ENCODE data around the gene SARS1.

SARS1 gene

GRCh38 chr1:109243221-109243620 lies 29.5 kb downstream of the SARS1 start:
- Histone ChIP-seq H3K4me1 (ENCODE audit: insufficient read depth, poor library complexity, severe bottlenecking) (peaks cover 22% of the 10 kb centered on the region), H3K4me3 (ENCODE audit: severe bottlenecking) (no peak overlapping the region), H3K9me3 (ENCODE audit: severe bottlenecking) (no peaks in the 10 kb centered on the region), H3K36me3 (ENCODE audit: low read depth) (peaks cover 10% of the 10 kb centered on the region), H3K27me3 (ENCODE audit: insufficient read depth, poor library complexity, severe bottlenecking) (no peaks in the 10 kb centered on the region), H3K27ac (ENCODE audit: poor library complexity, severe bottlenecking) (no peak overlapping the region)
- no peak for ATAC-seq (ENCODE audit: low read depth)
- DNase-seq (ENCODE audit: low spot score): no peak
- TF ChIP-seq CTCF (IDR thresholded peaks at IDR 0.05; ENCODE audit: poor library complexity, severe bottlenecking): no peak

DNA sequence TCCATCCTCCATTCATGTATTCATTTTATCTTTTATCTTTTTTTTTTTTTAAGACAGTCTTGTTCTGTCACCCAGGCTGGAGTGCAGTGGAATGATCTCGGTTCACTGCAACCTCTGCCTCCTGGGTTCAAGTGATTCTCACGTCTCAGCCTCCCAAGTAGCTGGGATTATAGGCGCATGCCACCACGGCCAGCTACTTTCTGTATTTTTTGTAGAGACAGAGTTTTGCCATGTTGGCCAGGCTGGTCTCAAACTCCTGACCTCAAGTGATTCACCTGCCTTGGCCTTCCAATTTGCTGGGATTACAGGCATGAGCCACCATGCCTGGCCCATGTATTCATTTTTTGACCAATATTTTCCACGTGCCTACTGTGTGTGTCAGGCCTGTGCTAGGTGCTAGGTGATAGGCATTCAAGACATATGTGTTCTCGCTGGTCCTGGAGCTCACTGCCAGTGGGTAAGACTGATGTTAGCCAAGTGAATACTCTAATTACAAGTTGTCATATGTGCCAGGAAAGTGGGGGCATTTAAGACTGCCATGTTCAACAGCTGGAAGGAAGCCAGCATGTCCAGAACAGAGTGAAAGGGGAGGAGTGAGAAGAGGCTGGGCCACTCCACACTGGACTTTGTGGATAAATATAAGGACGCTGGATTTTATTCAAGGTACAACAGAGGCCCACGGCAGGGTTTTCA lies 30.3 kb downstream of the SARS1 start:
- ATAC-seq (ENCODE audit: low read depth) (no peak), DNase-seq (ENCODE audit: low spot score) (no peak)
- peaks cover 2% of the 10 kb centered on the region for H3K36me3 ChIP-seq (ENCODE audit: low read depth)
- TF ChIP-seq CTCF (IDR thresholded peaks at IDR 0.05; ENCODE audit: poor library complexity, severe bottlenecking): no peak
- H3K4me3 ChIP-seq (ENCODE audit: severe bottlenecking): no peak overlapping the region
- no peak overlapping the region for H3K27ac ChIP-seq (ENCODE audit: poor library complexity, severe bottlenecking)
- H3K4me1 ChIP-seq (ENCODE audit: insufficient read depth, poor library complexity, severe bottlenecking): peaks cover 21% of the 10 kb centered on the region
- H3K27me3 ChIP-seq (ENCODE audit: insufficient read depth, poor library complexity, severe bottlenecking): no peaks in the 10 kb centered on the region
- no peaks in the 10 kb centered on the region for H3K9me3 ChIP-seq (ENCODE audit: severe bottlenecking)

DNA sequence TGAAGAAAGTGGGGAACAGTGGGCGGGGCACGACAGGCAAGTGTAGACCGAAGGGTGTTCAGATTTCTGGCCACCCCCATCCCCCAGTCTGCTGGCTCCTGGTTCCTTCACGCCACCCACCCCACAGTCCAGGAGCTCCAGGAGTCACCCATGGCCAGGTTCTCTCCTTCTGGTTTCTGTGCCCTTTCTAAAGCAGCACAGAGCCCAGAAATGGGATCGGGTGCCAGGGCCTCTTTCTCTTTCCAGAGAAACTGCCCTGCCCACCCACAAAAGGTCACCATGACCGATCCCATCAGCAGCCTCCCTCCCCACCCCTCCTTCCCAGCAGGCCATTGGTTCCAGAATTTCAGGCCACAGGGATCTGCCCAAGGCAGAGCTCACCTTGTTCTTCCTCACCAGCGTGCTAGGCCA lies 32.4 kb downstream of the SARS1 start:
- H3K4me3 ChIP-seq (ENCODE audit: severe bottlenecking): no peak overlapping the region
- H3K36me3 ChIP-seq (ENCODE audit: low read depth): 0 out of 2 replicates have a peak, but pooled peaks cover 2% of the 10 kb centered on the region
- H3K9me3 ChIP-seq (ENCODE audit: severe bottlenecking): no peaks in the 10 kb centered on the region
- no peak overlapping the region for H3K27ac ChIP-seq (ENCODE audit: poor library complexity, severe bottlenecking)
- no peak for TF ChIP-seq CTCF (IDR thresholded peaks at IDR 0.05; ENCODE audit: poor library complexity, severe bottlenecking)
- no peaks in the 10 kb centered on the region for H3K27me3 ChIP-seq (ENCODE audit: insufficient read depth, poor library complexity, severe bottlenecking)
- ATAC-seq (ENCODE audit: low read depth) (no peak), DNase-seq (ENCODE audit: low spot score) (no peak)
- peaks cover 5% of the 10 kb centered on the region for H3K4me1 ChIP-seq (ENCODE audit: insufficient read depth, poor library complexity, severe bottlenecking)

GRCh38 chr1:109247401-109248365 lies 34.0 kb downstream of the SARS1 start:
- H3K4me3 ChIP-seq (ENCODE audit: severe bottlenecking): no peak overlapping the region
- H3K36me3 ChIP-seq (ENCODE audit: low read depth): 0 out of 2 replicates have a peak, but pooled peaks cover 3% of the 10 kb centered on the region
- ATAC-seq (ENCODE audit: low read depth) (no peak), DNase-seq (ENCODE audit: low spot score) (no peak)
- no peak overlapping the region for H3K27ac ChIP-seq (ENCODE audit: poor library complexity, severe bottlenecking)
- TF ChIP-seq CTCF (IDR thresholded peaks at IDR 0.05; ENCODE audit: poor library complexity, severe bottlenecking): no peak
- H3K27me3 ChIP-seq (ENCODE audit: insufficient read depth, poor library complexity, severe bottlenecking): no peaks in the 10 kb centered on the region
- no peaks in the 10 kb centered on the region for H3K9me3 ChIP-seq (ENCODE audit: severe bottlenecking)
- H3K4me1 ChIP-seq (ENCODE audit: insufficient read depth, poor library complexity, severe bottlenecking): peaks cover 4% of the 10 kb centered on the region
